Natural killer cell (primary cell): ENCODE measurements around the gene KLK14. TPM values are rescaled to one million over a fixed set of nuclear protein-coding genes. Genes with fewer than 3 reads are reported as not detected.

Source experiments
- ATAC-seq, 3 donors: fragments of 150-1000 bp in 2 of 3; fragments of 200-7000 bp in 1 of 3; cut with Tn5 transposase; 1 replicate in 1 of 3; 2 replicates in 2 of 3; pipeline ENCODE4 v1.10.0; 2021; ENCODE audit warnings: mild to moderate bottlenecking in 2 of 3, moderate library complexity in 2 of 3
- DNase-seq, 2 donors: peaks; one replicate each; pipeline versions ENCODE4 v3.0.0 to v3.0.0-alpha.2; 2013 to 2021; ENCODE audit warnings: mixed read lengths in 1 of 2
- H3K27ac ChIP-seq: one replicate; pipeline ENCODE4 v1.5.1; 2013; ENCODE audit warnings: mild to moderate bottlenecking, low read length
- H3K27me3 ChIP-seq: one replicate; pipeline ENCODE4 v1.6.1; 2013; ENCODE audit warnings: low read length; ENCODE audit not compliant: control insufficient read depth, insufficient read depth
- H3K36me3 ChIP-seq: one replicate; pipeline ENCODE4 v1.6.1; 2013; ENCODE audit warnings: low read length; ENCODE audit not compliant: control insufficient read depth, insufficient read depth
- H3K4me1 ChIP-seq: one replicate; pipeline ENCODE4 v1.6.1; 2013; ENCODE audit warnings: low read length; ENCODE audit not compliant: control insufficient read depth, insufficient read depth
- H3K4me3 ChIP-seq: one replicate; pipeline ENCODE4 v1.5.1; 2013; ENCODE audit warnings: low read length
- H3K9me3 ChIP-seq: one replicate; pipeline ENCODE4 v1.6.1; 2013; ENCODE audit warnings: low read length; ENCODE audit not compliant: control insufficient read depth, insufficient read depth
- H3K27ac Mint-ChIP-seq, 2 donors: one replicate each; pipeline ENCODE4 v1.8.0; 2022; ENCODE audit warnings: mild to moderate bottlenecking in 2 of 2, mixed read lengths in 2 of 2, moderate library complexity in 1 of 2
- H3K27me3 Mint-ChIP-seq, 2 donors: one replicate each; pipeline ENCODE4 v1.8.0; 2022; ENCODE audit warnings: low read depth in 2 of 2, mixed read lengths in 2 of 2
- H3K36me3 Mint-ChIP-seq: one replicate; pipeline ENCODE4 v1.8.0; 2022; ENCODE audit warnings: mixed read lengths
- H3K4me1 Mint-ChIP-seq, 2 donors: one replicate each; pipeline ENCODE4 v1.8.0; 2022; ENCODE audit warnings: mixed read lengths in 2 of 2
- H3K4me3 Mint-ChIP-seq: one replicate; pipeline ENCODE4 v1.8.0; 2022; ENCODE audit warnings: mild to moderate bottlenecking, moderate library complexity, mixed read lengths
- H3K9me3 Mint-ChIP-seq, 2 donors: one replicate each; pipeline ENCODE4 v1.8.0; 2022; ENCODE audit warnings: mixed read lengths in 2 of 2
- CTCF ChIP-seq: fragments of 200-600 bp; IDR thresholded peaks from one replicate; pipeline ENCODE4 v1.8.0; 2022; ENCODE audit warnings: antibody characterized with exemption
- WGBS: methylation state at CpG from one replicate; pipeline ENCODE4 v1.1.7; 2013; ENCODE audit warnings: missing lambda C conversion rate; ENCODE audit not compliant: insufficient coverage; 5-methylcytosine and 5-hydroxymethylcytosine counted together
- intact Hi-C: fragments of 100-400 bp; cut with micrococcal nuclease; formaldehyde crosslinking; loops from one replicate; pipeline ENCODE4 v1.14.2; 2022
- total RNA-seq, 4 donors: library from RNA; stranded (reverse); fragments of 120-200 nt in 1 of 4; gene quantifications; one replicate each; pipeline versions ENCODE4 v1.2.3 to v1.2.4, GENCODE V29; 2013 to 2022

The KLK14 gene
- total RNA-seq, 3 donors from 2014 or later (not counting 1 experiment from before 2014, with no cell fraction given): 0.64 to 1.3 (median 1.1) TPM

GRCh38 chr19:51125421-51126075, 42.9 kb upstream of the KLK14 start:
- H3K9me3 ChIP-seq: no peaks in the 10 kb centered on the region
- peak overlapping the region; percentile 49 for H3K4me3 ChIP-seq
- no peaks in the 10 kb centered on the region for H3K27me3 ChIP-seq
- WGBS: 91% methylated on average over 16 of the region's 16 CpGs
- H3K27ac ChIP-seq: peak overlapping the region; percentile 91
- peaks cover 98% of the 10 kb centered on the region for H3K4me1 ChIP-seq
- intact Hi-C loops: no loop called here
- ATAC-seq: no peak
- peak overlapping the region; percentile 94 to 96 for H3K27ac Mint-ChIP-seq
- no peaks in the 10 kb centered on the region for H3K27me3 Mint-ChIP-seq
- peaks cover 5% of the 10 kb centered on the region for H3K36me3 ChIP-seq
- H3K4me3 Mint-ChIP-seq: peak overlapping the region; percentile 88
- no peak for DNase-seq
- H3K9me3 Mint-ChIP-seq: no peaks in the 10 kb centered on the region
- no peak for TF ChIP-seq CTCF
- no peaks in the 10 kb centered on the region for H3K36me3 Mint-ChIP-seq
- peaks cover 84 to 90% of the 10 kb centered on the region in 2 donors for H3K4me1 Mint-ChIP-seq

- 55% methylated on average over 14 of the region's 14 CpGs for WGBS
- H3K4me1 ChIP-seq: peaks cover 98% of the 10 kb centered on the region
- no peak for TF ChIP-seq CTCF
- no peaks in the 10 kb centered on the region for H3K36me3 ChIP-seq
- Mint-ChIP-seq H3K9me3 (no peaks in the 10 kb centered on the region), H3K27me3 (no peaks in the 10 kb centered on the region), H3K4me1 (peaks cover 80 to 90% of the 10 kb centered on the region in 2 donors), H3K27ac (peak within 1 kb of the TSS; percentile 94 to 96), H3K36me3 (no peaks in the 10 kb centered on the region), H3K4me3 (peak within 1 kb of the TSS; percentile 88)
- no peaks in the 10 kb centered on the region for H3K9me3 ChIP-seq
- H3K27ac ChIP-seq: peak within 1 kb of the TSS; percentile 91
- H3K27me3 ChIP-seq: no peaks in the 10 kb centered on the region
- ATAC-seq: peak; percentile 34 to 39 (median 34)
- DNase-seq: no peak
- H3K4me3 ChIP-seq: peak within 1 kb of the TSS; percentile 49
- intact Hi-C loops: loop anchor here (5.0 kb wide), 1 partner anchor 43 kb away; no protein-coding TSS in a partner anchor
These were observed 42.0 kb upstream of the KLK14 start, which contains the start of gene SIGLEC9 for GRCh38 chr19:51124729-51125128. Gene SIGLEC9 (plus strand): TSS chr19:51124906. CDS start chr19:51124975, 69 bp downstream.

GRCh38 chr19:51124216-51124615, 41.5 kb upstream of the KLK14 start:
- DNase-seq (no peak), ATAC-seq (no peak)
- Mint-ChIP-seq H3K4me3 (peak overlapping the region; percentile 87), H3K4me1 (peaks cover 77 to 91% of the 10 kb centered on the region in 2 donors), H3K9me3 (no peaks in the 10 kb centered on the region), H3K36me3 (no peaks in the 10 kb centered on the region), H3K27ac (peak overlapping the region; percentile 94 to 96), H3K27me3 (no peaks in the 10 kb centered on the region)
- 88% methylated on average over 6 of the region's 9 CpGs for WGBS
- H3K36me3 ChIP-seq: no peaks in the 10 kb centered on the region
- H3K27me3 ChIP-seq: no peaks in the 10 kb centered on the region
- peaks cover 98% of the 10 kb centered on the region for H3K4me1 ChIP-seq
- peak overlapping the region; percentile 19 for H3K4me3 ChIP-seq
- TF ChIP-seq CTCF: no peak
- no peaks in the 10 kb centered on the region for H3K9me3 ChIP-seq
- intact Hi-C loops: loop anchor here (5.0 kb wide), 1 partner anchor 43 kb away; no protein-coding TSS in a partner anchor
- H3K27ac ChIP-seq: peak overlapping the region; percentile 91
